GM03348 (cell line): ENCODE results near the gene RASSF3.

Source experiments
- DNase-seq: peaks from one replicate; pipeline ENCODE4 v3.0.0; 2012; ENCODE audit warnings: low spot score

The RASSF3 gene

GRCh38 chr12:64633011-64633939 is 23.0 kb downstream of the RASSF3 start:
- DNase-seq = no peak

GRCh38 chr12:64633940-64634337 is 23.6 kb downstream of the RASSF3 start:
- DNase-seq = peak; percentile 29

- DNase-seq = no peak
Observed at GRCh38 chr12:64634508-64635092, 24.3 kb downstream of the RASSF3 start.

GRCh38 chr12:64635356-64635998 is 25.2 kb downstream of the RASSF3 start:
- DNase-seq = no peak

GRCh38 chr12:64636856-64637255 is 26.6 kb downstream of the RASSF3 start:
- DNase-seq = no peak

- DNase-seq = no peak
Observed at GRCh38 chr12:64639466-64639865, 29.2 kb downstream of the RASSF3 start.

- no peak for DNase-seq
Observed at GRCh38 chr12:64646318-64646717, 36.0 kb downstream of the RASSF3 start.

GRCh38 chr12:64649487-64649886 is 39.2 kb downstream of the RASSF3 start:
- DNase-seq = no peak

- DNase-seq = no peak
Observed at GRCh38 chr12:64650762-64651161, 40.5 kb downstream of the RASSF3 start.

- DNase-seq = no peak
Observed at GRCh38 chr12:64652346-64652745, 42.1 kb downstream of the RASSF3 start.

GRCh38 chr12:64653123-64653522 is 42.8 kb downstream of the RASSF3 start:
- DNase-seq = no peak

GRCh38 chr12:64653907-64654306 is 43.6 kb downstream of the RASSF3 start:
- DNase-seq = peak; percentile 40

- no peak for DNase-seq
Observed at GRCh38 chr12:64655141-64655540, 44.8 kb downstream of the RASSF3 start.

GRCh38 chr12:64656429-64656828 is 46.1 kb downstream of the RASSF3 start:
- no peak for DNase-seq

GRCh38 chr12:64658892-64659481 is 48.7 kb downstream of the RASSF3 start:
- DNase-seq = no peak

- no peak for DNase-seq
Observed at GRCh38 chr12:64660237-64661018, 50.1 kb downstream of the RASSF3 start.

- DNase-seq = no peak
Observed at GRCh38 chr12:64663015-64663414, 52.7 kb downstream of the RASSF3 start.

GRCh38 chr12:64665514-64665913 is 55.2 kb downstream of the RASSF3 start:
- DNase-seq = no peak

- DNase-seq = no peak
Observed at GRCh38 chr12:64666054-64666914, 56.0 kb downstream of the RASSF3 start.

- no peak for DNase-seq
Observed at GRCh38 chr12:64667793-64668192, 57.5 kb downstream of the RASSF3 start.
